Large intestine (tissue), 3 donors: Measurements from ENCODE around the gene ENTR1. TPM values are rescaled to one million over a fixed set of nuclear protein-coding genes. Genes with fewer than 3 reads are reported as not detected.

Source experiments
- DNase-seq, 2 donors: peaks; one replicate each; pipeline versions ENCODE4 v3.0.0 to v3.0.0-alpha.2; 2013
- H3K27ac ChIP-seq: one replicate; pipeline ENCODE4 v1.5.1; 2013; ENCODE audit warnings: low read length
- H3K27me3 ChIP-seq: 2 replicates; pipeline ENCODE4 v1.6.1; 2013; ENCODE audit warnings: low read length; ENCODE audit not compliant: control insufficient read depth, insufficient read depth
- H3K36me3 ChIP-seq: 2 replicates; pipeline ENCODE4 v1.6.1; 2013; ENCODE audit warnings: low read length; ENCODE audit not compliant: control insufficient read depth, insufficient read depth
- H3K4me1 ChIP-seq: one replicate; pipeline ENCODE4 v1.6.1; 2013; ENCODE audit warnings: low read length; ENCODE audit not compliant: control insufficient read depth, insufficient read depth
- H3K4me3 ChIP-seq: one replicate; pipeline ENCODE4 v1.5.1; 2013; ENCODE audit warnings: low read length
- H3K9me3 ChIP-seq: one replicate; pipeline ENCODE4 v1.6.1; 2013; ENCODE audit warnings: mild to moderate bottlenecking, low read depth, low read length, moderate library complexity; ENCODE audit not compliant: control insufficient read depth
- WGBS: methylation state at CpG from one replicate; pipeline ENCODE4 v1.1.5; 2013; ENCODE audit warnings: low lambda C conversion rate; ENCODE audit not compliant: insufficient coverage; 5-methylcytosine and 5-hydroxymethylcytosine counted together
- polyA plus RNA-seq: library from polyadenylated mRNA; unstranded; fragments of 120-200 nt; gene quantifications from one replicate; pipeline ENCODE4 v1.2.1, GENCODE V29; 2013

ENTR1 gene
- polyA plus RNA-seq, 1 donor, result 50.1 TPM

- H3K36me3 ChIP-seq, result peaks cover 78% of the 10 kb centered on the region
Measured at GRCh38 chr9:136386018-136386417, 24.4 kb downstream of the ENTR1 start.

GRCh38 chr9:136385015-136385414 lies 25.4 kb downstream of the ENTR1 start:
- Histone ChIP-seq H3K4me1 (no peaks in the 10 kb centered on the region), H3K4me3 (no peak overlapping the region), H3K36me3 (peaks cover 83% of the 10 kb centered on the region), H3K9me3 (no peaks in the 10 kb centered on the region), H3K27ac (no peak overlapping the region), H3K27me3 (no peaks in the 10 kb centered on the region)
- 94% methylated on average over 3 of the region's 11 CpGs for WGBS
- no peak for DNase-seq

More at GRCh38 chr9:136386018-136386417, 24.4 kb downstream of the ENTR1 start:
- H3K4me1 ChIP-seq, result no peaks in the 10 kb centered on the region
- no peak overlapping the region for H3K4me3 ChIP-seq
- DNase-seq, result no peak
- H3K27me3 ChIP-seq, result no peaks in the 10 kb centered on the region
- WGBS, result no CpG with 5 or more reads among the region's 13 CpGs
- no peak overlapping the region for H3K27ac ChIP-seq
- no peaks in the 10 kb centered on the region for H3K9me3 ChIP-seq

- DNase-seq, result no peak
- Histone ChIP-seq H3K4me1 (peaks cover 2% of the 10 kb centered on the region), H3K27ac (no peak overlapping the region), H3K9me3 (no peaks in the 10 kb centered on the region), H3K27me3 (no peaks in the 10 kb centered on the region), H3K4me3 (no peak overlapping the region), H3K36me3 (peaks cover 82% of the 10 kb centered on the region)
- WGBS, result no CpG with 5 or more reads among the region's 20 CpGs
Measured at GRCh38 chr9:136383436-136383835, 27.0 kb downstream of the ENTR1 start.

- WGBS, result no CpG with 5 or more reads among the region's 25 CpGs
- peaks cover 71% of the 10 kb centered on the region for H3K36me3 ChIP-seq
- no peak for DNase-seq
- no peak overlapping the region for H3K27ac ChIP-seq
- no peak overlapping the region for H3K4me3 ChIP-seq
- no peaks in the 10 kb centered on the region for H3K27me3 ChIP-seq
- no peaks in the 10 kb centered on the region for H3K9me3 ChIP-seq
- H3K4me1 ChIP-seq, result peaks cover 12% of the 10 kb centered on the region
Measured at GRCh38 chr9:136381966-136382513, 28.4 kb downstream of the ENTR1 start.

- Histone ChIP-seq H3K27ac (no peak overlapping the region), H3K4me3 (no peak overlapping the region), H3K9me3 (no peaks in the 10 kb centered on the region), H3K4me1 (peaks cover 12% of the 10 kb centered on the region), H3K36me3 (peaks cover 71% of the 10 kb centered on the region), H3K27me3 (no peaks in the 10 kb centered on the region)
- DNase-seq, result no peak
- no CpG with 5 or more reads among the region's 9 CpGs for WGBS
Measured at GRCh38 chr9:136381311-136381710, 29.1 kb downstream of the ENTR1 start.

- peaks cover 70% of the 10 kb centered on the region for H3K36me3 ChIP-seq
- no CpG with 5 or more reads among the region's 17 CpGs for WGBS
Measured at GRCh38 chr9:136380381-136380780, 30.0 kb downstream of the ENTR1 start.

GRCh38 chr9:136379891-136380290 lies 30.5 kb downstream of the ENTR1 start:
- Histone ChIP-seq H3K36me3 (peaks cover 75% of the 10 kb centered on the region), H3K27ac (no peak overlapping the region), H3K4me3 (no peak overlapping the region), H3K27me3 (no peaks in the 10 kb centered on the region), H3K9me3 (no peaks in the 10 kb centered on the region), H3K4me1 (peaks cover 12% of the 10 kb centered on the region)
- WGBS, result no CpG with 5 or more reads among the region's 11 CpGs
- DNase-seq, result no peak

More at GRCh38 chr9:136380381-136380780, 30.0 kb downstream of the ENTR1 start:
- DNase-seq, result no peak
- no peaks in the 10 kb centered on the region for H3K9me3 ChIP-seq
- H3K4me1 ChIP-seq, result peaks cover 12% of the 10 kb centered on the region
- H3K27me3 ChIP-seq, result no peaks in the 10 kb centered on the region
- H3K4me3 ChIP-seq, result no peak overlapping the region
- no peak overlapping the region for H3K27ac ChIP-seq

- Histone ChIP-seq H3K4me3 (no peak overlapping the region), H3K27me3 (no peaks in the 10 kb centered on the region), H3K36me3 (peaks cover 74% of the 10 kb centered on the region), H3K27ac (no peak overlapping the region), H3K9me3 (no peaks in the 10 kb centered on the region), H3K4me1 (peaks cover 12% of the 10 kb centered on the region)
- no CpG with 5 or more reads among the region's 11 CpGs for WGBS
- DNase-seq, result no peak
Measured at GRCh38 chr9:136379401-136379800, 31.0 kb downstream of the ENTR1 start.

GRCh38 chr9:136379003-136379287 lies 31.5 kb downstream of the ENTR1 start:
- no peak for DNase-seq
- Histone ChIP-seq H3K36me3 (peaks cover 70% of the 10 kb centered on the region), H3K4me3 (no peak overlapping the region), H3K27me3 (no peaks in the 10 kb centered on the region), H3K4me1 (peaks cover 12% of the 10 kb centered on the region), H3K27ac (no peak overlapping the region), H3K9me3 (no peaks in the 10 kb centered on the region)
- no CpG with 5 or more reads among the region's 18 CpGs for WGBS

- Histone ChIP-seq H3K9me3 (no peaks in the 10 kb centered on the region), H3K4me3 (no peak overlapping the region), H3K27me3 (no peaks in the 10 kb centered on the region), H3K27ac (peak overlapping the region; percentile 33), H3K36me3 (peaks cover 64% of the 10 kb centered on the region), H3K4me1 (peaks cover 13% of the 10 kb centered on the region)
- DNase-seq, result peak; percentile 67 to 71
- WGBS, result no CpG with 5 or more reads among the region's 28 CpGs
Measured at GRCh38 chr9:136378170-136379002, 32.0 kb downstream of the ENTR1 start.
